T-helper 17 cell (primary cell): ENCODE data around the gene EDN2. TPM values are rescaled to one million over a fixed set of nuclear protein-coding genes. Genes with fewer than 3 reads are reported as not detected.

ENCODE experiments used
- ATAC-seq: fragments of 150-1000 bp; cut with Tn5 transposase; 2 replicates; pipeline ENCODE4 v1.10.0; 2021; ENCODE audit warnings: mild to moderate bottlenecking, moderate library complexity
- DNase-seq, 3 donors: peaks; one replicate each; pipeline versions ENCODE4 v3.0.0 to v3.0.0-alpha.2; 2020 to 2021
- H3K9me3 ChIP-seq: one replicate; pipeline ENCODE4 v1.7.0; 2013; ENCODE audit warnings: low read length, mild to moderate bottlenecking; ENCODE audit not compliant: control insufficient read depth, poor library complexity, severe bottlenecking
- H3K27ac Mint-ChIP-seq: one replicate; pipeline ENCODE4 v1.8.0; 2022; ENCODE audit warnings: mild to moderate bottlenecking, moderate library complexity, mixed read lengths
- H3K27me3 Mint-ChIP-seq: one replicate; pipeline ENCODE4 v1.8.0; 2022; ENCODE audit warnings: mixed read lengths
- H3K36me3 Mint-ChIP-seq: one replicate; pipeline ENCODE4 v1.8.0; 2022; ENCODE audit warnings: low read depth, mixed read lengths
- H3K4me1 Mint-ChIP-seq: one replicate; pipeline ENCODE4 v1.8.0; 2022; ENCODE audit warnings: mild to moderate bottlenecking, mixed read lengths
- H3K4me3 Mint-ChIP-seq: one replicate; pipeline ENCODE4 v1.8.0; 2022; ENCODE audit warnings: mild to moderate bottlenecking, moderate library complexity, mixed read lengths
- total RNA-seq, 4 donors: library from RNA in 2 of 4; stranded (reverse) in 2 of 4; gene quantifications; one replicate each; pipeline ENCODE4 v1.2.3 and lab custom pipeline; 2022 to 2026

EDN2 gene
- total RNA-seq, 2 donors from 2014 or later: 0.37 TPM; not detected in 1

GRCh38 chr1:41452704-41453290, 31.7 kb downstream of the EDN2 start:
- Mint-ChIP-seq H3K36me3 (peaks cover 3% of the 10 kb centered on the region), H3K4me1 (peaks cover 4% of the 10 kb centered on the region), H3K4me3 (no peak overlapping the region), H3K27ac (no peak overlapping the region), H3K27me3 (peaks cover 25% of the 10 kb centered on the region)
- ATAC-seq: no peak
- no peak for DNase-seq
- no peaks in the 10 kb centered on the region for H3K9me3 ChIP-seq

- ATAC-seq (no peak), DNase-seq (no peak)
- H3K27ac Mint-ChIP-seq: no peak overlapping the region
- peaks cover 3% of the 10 kb centered on the region for H3K36me3 Mint-ChIP-seq
- H3K27me3 Mint-ChIP-seq: peaks cover 24% of the 10 kb centered on the region
- H3K4me1 Mint-ChIP-seq: peaks cover 3% of the 10 kb centered on the region
- H3K4me3 Mint-ChIP-seq: no peak overlapping the region
- H3K9me3 ChIP-seq: no peaks in the 10 kb centered on the region
Measured at GRCh38 chr1:41450747-41451285, 33.7 kb downstream of the EDN2 start.

DNA sequence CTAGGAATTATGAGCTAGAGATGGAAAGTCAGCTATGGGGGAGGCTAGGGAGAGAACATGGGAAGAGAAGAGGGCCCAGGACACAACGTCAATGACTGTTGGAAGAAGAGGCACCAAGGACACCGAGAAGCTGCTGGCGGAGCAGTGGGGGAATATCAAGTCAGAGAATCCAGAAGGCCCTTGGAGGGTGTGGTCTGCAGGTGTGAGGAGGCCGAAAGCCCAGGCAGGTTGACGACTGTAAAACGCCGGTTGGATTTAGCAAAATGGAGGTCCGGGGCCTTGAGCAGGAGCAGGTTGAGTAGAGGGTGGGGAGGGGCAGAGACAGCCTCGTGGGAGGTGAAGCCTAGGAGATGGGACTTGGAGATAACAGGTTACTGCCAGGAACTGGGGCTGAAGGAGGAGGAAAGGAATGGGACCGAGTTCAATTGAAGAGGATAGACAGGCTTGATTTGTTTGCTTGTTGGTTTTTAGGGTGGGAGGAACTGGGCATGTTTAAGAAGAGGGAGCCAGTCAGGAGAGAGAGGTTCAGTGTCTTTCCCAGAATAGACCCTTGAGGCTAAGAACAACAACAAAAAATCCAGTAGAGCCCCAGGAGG, 35.1 kb downstream of the EDN2 start:
- H3K4me3 Mint-ChIP-seq: no peak overlapping the region
- peaks cover 3% of the 10 kb centered on the region for H3K36me3 Mint-ChIP-seq
- peaks cover 22% of the 10 kb centered on the region for H3K27me3 Mint-ChIP-seq
- H3K27ac Mint-ChIP-seq: peak overlapping the region; percentile 54
- H3K9me3 ChIP-seq: no peaks in the 10 kb centered on the region
- ATAC-seq: no peak
- DNase-seq: no peak
- H3K4me1 Mint-ChIP-seq: peaks cover 3% of the 10 kb centered on the region

- Mint-ChIP-seq H3K36me3 (peaks cover 3% of the 10 kb centered on the region), H3K27ac (peak overlapping the region; percentile 82), H3K4me1 (peaks cover 3% of the 10 kb centered on the region), H3K4me3 (no peak overlapping the region), H3K27me3 (peaks cover 22% of the 10 kb centered on the region)
- H3K9me3 ChIP-seq: peaks cover 2% of the 10 kb centered on the region
- no peak for ATAC-seq
- no peak for DNase-seq
Measured at GRCh38 chr1:41448821-41449220, 35.7 kb downstream of the EDN2 start.

DNA sequence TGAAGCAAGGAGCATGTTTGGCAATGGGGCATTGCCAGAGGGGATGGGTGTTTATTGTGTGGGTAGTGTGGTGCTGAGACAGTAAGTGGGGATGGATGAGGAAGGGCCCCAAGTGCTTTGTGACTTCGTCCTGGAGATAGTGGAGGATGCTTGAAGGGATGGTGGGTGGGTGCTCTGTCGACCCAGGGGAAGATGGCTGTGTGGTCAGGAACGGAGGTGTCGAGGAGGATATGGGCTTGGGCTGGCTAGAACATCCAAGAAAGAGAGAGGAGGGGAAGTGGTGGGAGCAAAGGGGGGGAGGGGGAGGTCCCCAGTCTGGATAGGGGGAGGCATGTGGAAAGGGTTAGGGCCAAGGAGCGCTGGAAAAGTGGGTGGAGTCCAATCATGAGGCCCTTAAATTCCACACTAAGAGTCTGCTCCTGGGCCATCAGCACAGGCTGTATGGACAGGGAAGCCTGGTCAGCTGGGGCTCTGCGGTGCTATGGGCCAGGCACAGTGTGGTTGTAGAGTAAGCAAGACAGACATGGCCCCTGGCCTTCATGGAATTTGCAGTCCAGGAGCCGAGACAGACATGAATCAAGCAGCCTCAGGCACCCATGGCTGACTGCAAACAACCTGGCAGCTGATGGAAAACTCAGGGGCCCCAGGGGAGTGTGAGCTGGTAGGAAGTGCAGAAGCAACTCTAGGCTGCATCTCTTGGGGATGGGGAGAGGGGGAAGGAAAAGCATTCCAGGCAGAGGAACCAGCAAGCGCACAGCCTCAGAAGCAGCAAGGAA, 36.3 kb downstream of the EDN2 start:
- H3K4me3 Mint-ChIP-seq: no peak overlapping the region
- DNase-seq (no peak), ATAC-seq (no peak)
- H3K4me1 Mint-ChIP-seq: peaks cover 3% of the 10 kb centered on the region
- peak overlapping the region; percentile 82 for H3K27ac Mint-ChIP-seq
- peaks cover 2% of the 10 kb centered on the region for H3K9me3 ChIP-seq
- H3K27me3 Mint-ChIP-seq: peaks cover 22% of the 10 kb centered on the region
- H3K36me3 Mint-ChIP-seq: peaks cover 3% of the 10 kb centered on the region

DNA sequence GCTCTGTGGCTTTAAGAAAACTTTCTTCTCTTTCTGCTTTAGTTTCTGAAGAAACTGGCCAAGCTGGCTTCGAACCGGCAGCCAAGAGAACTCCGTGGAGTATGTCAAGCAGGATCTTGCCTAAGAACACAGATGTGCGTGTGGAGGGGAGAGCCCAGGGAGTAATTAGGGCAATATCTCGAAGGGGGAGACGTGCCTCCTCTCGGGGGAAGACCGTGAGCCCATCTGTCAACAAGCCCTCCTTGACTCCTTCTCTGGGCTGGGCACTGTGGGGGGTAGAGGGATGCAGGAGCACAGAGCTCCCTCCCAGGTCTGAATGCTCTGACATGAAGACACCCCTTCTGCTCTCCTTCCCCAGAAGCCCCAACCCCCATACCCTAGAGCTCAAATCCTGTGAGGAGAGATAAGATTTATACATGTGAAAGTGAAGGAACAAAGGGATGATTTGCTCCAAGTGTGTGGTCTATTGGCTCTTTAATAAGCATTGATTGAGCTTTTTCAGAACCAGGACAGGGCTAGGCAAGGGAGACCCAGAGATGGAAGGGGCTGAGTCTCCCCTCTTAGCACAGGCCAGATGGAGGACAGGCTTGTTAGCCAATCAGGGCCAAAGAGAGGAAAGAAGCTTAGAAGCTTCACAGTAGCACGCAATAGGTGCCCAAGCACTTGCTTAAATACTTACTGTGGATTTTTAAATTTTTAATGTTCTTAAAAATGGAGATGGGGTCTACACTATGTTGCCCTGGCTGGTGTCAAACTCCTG, 37.5 kb downstream of the EDN2 start:
- ATAC-seq: no peak

DNA sequence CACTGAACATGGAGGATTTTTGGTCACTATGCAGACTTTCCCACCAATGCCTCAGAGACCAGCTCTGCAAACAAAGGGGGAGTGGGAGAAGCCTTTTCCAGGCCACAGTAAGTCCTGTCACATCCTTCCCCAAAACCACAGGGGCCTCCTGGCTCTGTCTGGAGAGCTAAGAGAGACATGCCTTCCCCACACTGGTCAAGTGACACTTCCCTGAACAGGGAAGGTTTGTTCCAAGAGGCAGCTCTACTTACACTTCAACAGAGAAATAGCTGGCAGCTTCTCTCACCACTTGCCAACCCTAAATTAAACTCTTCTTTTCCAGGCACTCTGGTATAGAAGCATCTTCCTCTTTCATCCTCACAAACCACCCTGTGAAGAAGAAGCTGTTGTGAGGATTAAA, 39.7 kb downstream of the EDN2 start:
- no peak overlapping the region for H3K27ac Mint-ChIP-seq
- H3K4me1 Mint-ChIP-seq: peaks cover 3% of the 10 kb centered on the region
- peaks cover 5% of the 10 kb centered on the region for H3K9me3 ChIP-seq
- DNase-seq (no peak), ATAC-seq (no peak)
- no peak overlapping the region for H3K4me3 Mint-ChIP-seq
- H3K36me3 Mint-ChIP-seq: peaks cover 3% of the 10 kb centered on the region
- peaks cover 17% of the 10 kb centered on the region for H3K27me3 Mint-ChIP-seq

More for the DNA sequence above, 37.5 kb downstream of the EDN2 start:
- peaks cover 3% of the 10 kb centered on the region for H3K4me1 Mint-ChIP-seq
- peaks cover 3% of the 10 kb centered on the region for H3K36me3 Mint-ChIP-seq
- no peak overlapping the region for H3K4me3 Mint-ChIP-seq
- H3K27ac Mint-ChIP-seq: no peak overlapping the region
- peaks cover 5% of the 10 kb centered on the region for H3K9me3 ChIP-seq
- H3K27me3 Mint-ChIP-seq: peaks cover 22% of the 10 kb centered on the region
- DNase-seq: no peak

- H3K9me3 ChIP-seq: peaks cover 5% of the 10 kb centered on the region
- Mint-ChIP-seq H3K27ac (no peak overlapping the region), H3K36me3 (peaks cover 3% of the 10 kb centered on the region), H3K27me3 (peaks cover 17% of the 10 kb centered on the region), H3K4me3 (no peak overlapping the region), H3K4me1 (peaks cover 3% of the 10 kb centered on the region)
- DNase-seq (no peak), ATAC-seq (no peak)
Measured at GRCh38 chr1:41444246-41444645, 40.2 kb downstream of the EDN2 start.

DNA sequence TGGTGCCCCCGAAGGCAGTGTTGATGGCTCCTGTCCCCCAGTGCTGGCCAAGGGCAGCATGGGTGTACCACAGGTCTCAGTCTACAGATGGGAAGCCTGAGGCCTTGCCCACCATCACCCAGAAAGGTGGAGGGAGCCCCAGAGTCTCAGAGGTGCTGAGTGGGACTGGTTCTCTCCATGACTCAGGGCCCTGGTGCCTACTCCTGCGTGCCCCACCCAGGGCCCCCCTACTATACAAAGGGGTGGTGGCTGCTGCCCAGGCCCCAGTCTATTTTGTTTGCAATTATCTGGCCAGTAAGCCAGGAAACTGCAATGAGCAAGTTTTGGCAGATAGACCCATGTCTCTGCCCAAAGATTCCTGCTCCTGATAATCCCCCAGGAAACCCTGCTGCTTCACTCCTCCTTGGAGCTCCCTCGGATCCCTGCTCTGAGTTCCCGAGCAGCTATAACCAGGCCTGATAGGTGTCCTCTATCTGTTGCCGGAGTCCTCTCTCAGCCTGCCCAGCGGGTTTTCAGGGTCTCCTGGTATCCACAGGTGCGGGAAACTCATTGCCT, 41.7 kb downstream of the EDN2 start:
- H3K27me3 Mint-ChIP-seq: peaks cover 11% of the 10 kb centered on the region
- ATAC-seq: no peak
- no peak for DNase-seq
- H3K27ac Mint-ChIP-seq: no peak overlapping the region
- H3K4me1 Mint-ChIP-seq: peaks cover 3% of the 10 kb centered on the region
- no peaks in the 10 kb centered on the region for H3K36me3 Mint-ChIP-seq
- peaks cover 5% of the 10 kb centered on the region for H3K9me3 ChIP-seq
- no peak overlapping the region for H3K4me3 Mint-ChIP-seq

- Mint-ChIP-seq H3K4me3 (no peak overlapping the region), H3K36me3 (no peaks in the 10 kb centered on the region), H3K27me3 (peaks cover 20% of the 10 kb centered on the region), H3K4me1 (no peaks in the 10 kb centered on the region), H3K27ac (no peak overlapping the region)
- peaks cover 5% of the 10 kb centered on the region for H3K9me3 ChIP-seq
- DNase-seq: no peak
- no peak for ATAC-seq
Measured at GRCh38 chr1:41440321-41441085, 44.0 kb downstream of the EDN2 start.

- H3K9me3 ChIP-seq: peaks cover 5% of the 10 kb centered on the region
- H3K4me1 Mint-ChIP-seq: no peaks in the 10 kb centered on the region
- no peak overlapping the region for H3K4me3 Mint-ChIP-seq
- DNase-seq: no peak
- H3K27me3 Mint-ChIP-seq: peaks cover 33% of the 10 kb centered on the region
- ATAC-seq: no peak
- H3K36me3 Mint-ChIP-seq: peaks cover under 1% of the 10 kb centered on the region
- H3K27ac Mint-ChIP-seq: no peak overlapping the region
Measured at GRCh38 chr1:41439234-41439633, 45.2 kb downstream of the EDN2 start.

DNA sequence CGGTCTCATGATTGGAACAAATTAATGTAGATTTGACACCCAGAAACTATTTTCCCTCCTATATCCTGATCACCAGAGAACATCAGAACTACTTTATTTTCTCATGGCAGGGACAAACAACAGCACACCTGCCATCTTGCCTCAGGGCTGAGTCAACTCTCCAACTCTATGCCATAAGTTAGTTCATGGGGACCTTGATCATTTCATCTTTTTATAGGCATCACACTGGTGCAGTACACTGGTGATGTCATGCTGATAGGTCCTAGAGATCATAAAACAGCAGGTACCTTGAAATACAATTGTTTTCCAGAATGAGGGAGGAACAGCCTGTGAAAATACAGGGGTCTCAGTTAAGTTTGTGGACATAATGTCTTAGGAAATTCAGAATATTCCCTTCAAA, 45.8 kb downstream of the EDN2 start:
- peaks cover 2% of the 10 kb centered on the region for H3K9me3 ChIP-seq
- DNase-seq (no peak), ATAC-seq (no peak)
- Mint-ChIP-seq H3K36me3 (peaks cover 4% of the 10 kb centered on the region), H3K27me3 (peaks cover 38% of the 10 kb centered on the region), H3K4me3 (no peak overlapping the region), H3K27ac (no peak overlapping the region), H3K4me1 (no peaks in the 10 kb centered on the region)
